LoVo (cell line): ENCODE measurements around the gene LRRC28.
A peak's percentile ranks its signal among the peaks of the same experiment; 100 is the strongest.
"Not testable (repeated sequence)": the region's sequence is repeated elsewhere in the genome, so short reads cannot be mapped to it uniquely, and the experiment has no call there.

Source experiments
- DNase-seq: peaks from one replicate; pipeline ENCODE4 v3.0.0-alpha.2; 2016; ENCODE audit warnings: low spot score

Gene LRRC28

GRCh38 chr15:99250857-99251841 lies at the start of gene LRRC28:
TSS of gene LRRC28 (plus strand) at chr15:99251481. CDS start at chr15:99255958, 4,477 bp downstream.
- peak; percentile 99 for DNase-seq

- DNase-seq = peak; percentile 20
Measured at GRCh38 chr15:99202176-99202552, 49.1 kb upstream of the LRRC28 start.

- no peak for DNase-seq
Measured at GRCh38 chr15:99207672-99208071, 43.6 kb upstream of the LRRC28 start.

- DNase-seq = no peak
Measured at GRCh38 chr15:99209326-99209725, 42.0 kb upstream of the LRRC28 start.

- DNase-seq = no peak
Measured at GRCh38 chr15:99210334-99210733, 40.9 kb upstream of the LRRC28 start.

- DNase-seq = no peak
Measured at GRCh38 chr15:99211926-99212325, 39.4 kb upstream of the LRRC28 start.

- DNase-seq = no peak
Measured at GRCh38 chr15:99212406-99212805, 38.9 kb upstream of the LRRC28 start.

GRCh38 chr15:99213187-99213811 lies 38.0 kb upstream of the LRRC28 start:
- peak; percentile 63 for DNase-seq

- no peak for DNase-seq
Measured at GRCh38 chr15:99224372-99225214, 26.7 kb upstream of the LRRC28 start.

- DNase-seq = no peak
Measured at GRCh38 chr15:99226802-99227201, 24.5 kb upstream of the LRRC28 start.

- no peak for DNase-seq
Measured at GRCh38 chr15:99228120-99228770, 23.0 kb upstream of the LRRC28 start.

- no peak for DNase-seq
Measured at GRCh38 chr15:99230867-99231266, 20.4 kb upstream of the LRRC28 start.

GRCh38 chr15:99232740-99233139 lies 18.5 kb upstream of the LRRC28 start:
- DNase-seq = no peak

GRCh38 chr15:99234160-99234559 lies 17.1 kb upstream of the LRRC28 start:
- not testable (repeated sequence) for DNase-seq

GRCh38 chr15:99238849-99239248 lies 12.4 kb upstream of the LRRC28 start:
- DNase-seq = no peak

GRCh38 chr15:99239545-99240198 lies 11.6 kb upstream of the LRRC28 start:
- DNase-seq = no peak

- DNase-seq = no peak
Measured at GRCh38 chr15:99241752-99242151, 9.5 kb upstream of the LRRC28 start.

GRCh38 chr15:99244306-99244705 lies 7.0 kb upstream of the LRRC28 start:
- no peak for DNase-seq

- no peak for DNase-seq
Measured at GRCh38 chr15:99247062-99247461, 4.2 kb upstream of the LRRC28 start.

- DNase-seq = no peak
Measured at GRCh38 chr15:99248000-99248715, 3.1 kb upstream of the LRRC28 start.
